Liver (tissue), 9 donors: ENCODE measurements around the gene POLDIP2. TPM values are rescaled to one million over a fixed set of nuclear protein-coding genes. Genes with fewer than 3 reads are reported as not detected.
A peak's percentile ranks its signal among the peaks of the same experiment; 100 is the strongest.

Experiments used
- DNase-seq: peaks from one replicate; pipeline ENCODE4 v3.0.0-alpha.2; 2017; ENCODE audit warnings: low spot score
- H3K27ac ChIP-seq, 2 donors: one replicate each; pipeline ENCODE4 v1.7.0; 2013; ENCODE audit warnings: inconsistent platforms in 2 of 2, low read length in 2 of 2, control low read depth in 1 of 2, low read depth in 1 of 2, mild to moderate bottlenecking in 1 of 2
- H3K27me3 ChIP-seq, 4 donors: one replicate each; pipeline versions ENCODE4 v1.6.1 to v1.7.0; 2013; ENCODE audit warnings: low read length in 3 of 4, inconsistent platforms in 1 of 4, mild to moderate bottlenecking in 1 of 4, moderate library complexity in 1 of 4; ENCODE audit not compliant: control insufficient read depth in 4 of 4, insufficient read depth in 4 of 4
- H3K36me3 ChIP-seq, 4 donors: one replicate each; pipeline versions ENCODE4 v1.6.1 to v1.7.0; 2013; ENCODE audit warnings: low read length in 3 of 4, mild to moderate bottlenecking in 3 of 4, low read depth in 1 of 4, moderate library complexity in 1 of 4; ENCODE audit not compliant: control insufficient read depth in 4 of 4, insufficient read depth in 3 of 4
- H3K4me1 ChIP-seq, 4 donors: one replicate each; pipeline versions ENCODE4 v1.6.1 to v1.7.0; 2013; ENCODE audit warnings: low read length in 3 of 4, mild to moderate bottlenecking in 3 of 4, moderate library complexity in 1 of 4; ENCODE audit not compliant: control insufficient read depth in 4 of 4, insufficient read depth in 4 of 4
- H3K4me3 ChIP-seq, 3 donors: one replicate each; pipeline versions ENCODE4 v1.6.1 to v1.7.0; 2013; ENCODE audit warnings: low read length in 3 of 3, control low read depth in 1 of 3, low read depth in 1 of 3, mild to moderate bottlenecking in 1 of 3
- H3K9ac ChIP-seq, 2 donors: one replicate each; pipeline ENCODE4 v1.7.0; 2013; ENCODE audit warnings: low read length in 2 of 2, mild to moderate bottlenecking in 2 of 2, moderate library complexity in 2 of 2, control low read depth in 1 of 2, low read depth in 1 of 2
- H3K9me3 ChIP-seq, 4 donors: one replicate each; pipeline versions ENCODE4 v1.6.1 to v1.7.0; 2013; ENCODE audit warnings: low read length in 3 of 4; ENCODE audit not compliant: control insufficient read depth in 4 of 4
- ATF3 ChIP-seq: IDR thresholded peaks from 2 replicates; pipeline ENCODE4 v1.6.1; 2016; ENCODE audit warnings: antibody characterized with exemption
- CTCF ChIP-seq: fragments of 150-350 bp; IDR thresholded peaks from 2 replicates; pipeline ENCODE4 v1.5.1; 2017; ENCODE audit warnings: improper control_type of control experiment, low read depth, low read length; ENCODE audit not compliant: missing input control
- EGR1 ChIP-seq, 2 donors: IDR thresholded peaks; 2 replicates each; pipeline ENCODE4 v1.6.1; 2016 to 2018; ENCODE audit warnings: antibody characterized with exemption in 2 of 2, low read depth in 2 of 2
- FOXA1 ChIP-seq: IDR thresholded peaks from 2 replicates; pipeline ENCODE4 v1.6.1; 2016; ENCODE audit warnings: antibody characterized with exemption
- GABPA ChIP-seq, 2 donors: IDR thresholded peaks in 1 of 2; conservative IDR thresholded peaks in 1 of 2; 2 replicates each; pipeline ENCODE4 v1.6.1; 2016; ENCODE audit warnings: antibody characterized with exemption in 2 of 2, mild to moderate bottlenecking in 1 of 2, moderate library complexity in 1 of 2
- HNF4G ChIP-seq: IDR thresholded peaks from 2 replicates; pipeline ENCODE4 v1.6.1; 2016; ENCODE audit warnings: antibody characterized with exemption
- JUND ChIP-seq, 2 donors: IDR thresholded peaks; 2 replicates each; pipeline ENCODE4 v1.6.1; 2016; ENCODE audit warnings: antibody characterized with exemption in 2 of 2
- MAX ChIP-seq: IDR thresholded peaks from 2 replicates; pipeline ENCODE4 v1.6.1; 2016; ENCODE audit warnings: antibody characterized with exemption
- NR2F2 ChIP-seq: IDR thresholded peaks from 2 replicates; pipeline ENCODE4 v1.6.1; 2016; ENCODE audit warnings: antibody characterized with exemption
- RAD21 ChIP-seq, 2 donors: IDR thresholded peaks; 2 replicates each; pipeline ENCODE4 v1.6.1; 2016; ENCODE audit warnings: antibody characterized with exemption in 2 of 2, mild to moderate bottlenecking in 2 of 2
- RXRA ChIP-seq, 2 donors: IDR thresholded peaks; 2 replicates each; pipeline ENCODE4 v1.6.1; 2017 to 2018; ENCODE audit warnings: antibody characterized with exemption in 2 of 2, mild to moderate bottlenecking in 1 of 2
- TAF1 ChIP-seq: conservative IDR thresholded peaks from 2 replicates; pipeline ENCODE4 v1.6.1; 2016; ENCODE audit warnings: antibody characterized with exemption, mild to moderate bottlenecking
- YY1 ChIP-seq: IDR thresholded peaks from 2 replicates; pipeline ENCODE4 v1.6.1; 2016; ENCODE audit warnings: antibody characterized with exemption, mild to moderate bottlenecking
- WGBS: extraction: QIAGEN DNeasy Blood & Tissue Kit; methylation state at CpG from one replicate; pipeline ENCODE4 v1.1.7; 2013; 5-methylcytosine and 5-hydroxymethylcytosine counted together
- polyA plus RNA-seq, 2 donors: library from polyadenylated mRNA; stranded (reverse) in 1 of 2; unstranded in 1 of 2; fragments of 200-250 nt in 1 of 2; fragments of >200 nt in 1 of 2; fragmentation: Nextera tagmentation in 1 of 2; extraction: Ambion mirVana in 1 of 2; gene quantifications; one replicate each; pipeline versions ENCODE4 v1.2.1 to v1.2.3, GENCODE V29; 2013 to 2015
- total RNA-seq, 2 donors: library from RNA; depleted of rRNA; stranded (reverse); fragments of >200 nt; gene quantifications; one replicate each; pipeline ENCODE4 v1.2.3, GENCODE V29; 2014
- donor health status: healthy.
- donor health status: healthy.
- donor health status: healthy.
- donor health status: healthy.
- donor health status: healthy.

The POLDIP2 gene
- total and polyA plus RNA-seq, 4 donors: 65.5 to 150 (median 104) TPM

GRCh38 chr17:28335201-28335958 lies 21.9 kb downstream of the POLDIP2 start, which contains the start of the genes IFT20 and TNFAIP1 (continued):
- TF ChIP-seq ATF3 (peak; percentile 43), NR2F2 (peak; percentile 41), JUND (IDR thresholded peaks at IDR 0.05) (peak; percentile 87 to 90)

- TF ChIP-seq HNF4G (no peak), CTCF (no peak)
- peaks cover 4 to 39% (median 36%) of the 10 kb centered on the region in 4 donors for H3K4me1 ChIP-seq
- no peak for DNase-seq
Observed at GRCh38 chr17:28334666-28335200, 22.6 kb downstream of the POLDIP2 start.

GRCh38 chr17:28334171-28334570 lies 23.2 kb downstream of the POLDIP2 start:
- Histone ChIP-seq H3K4me1 (peaks cover 4 to 39% (median 36%) of the 10 kb centered on the region in 4 donors), H3K36me3 (peaks cover 0 to 13% (median 5%) of the 10 kb centered on the region in 4 donors), H3K9me3 (no peaks in the 10 kb centered on the region), H3K27me3 (no peaks in the 10 kb centered on the region), H3K27ac (no peak overlapping the region), H3K4me3 (peak overlapping the region; percentile 85 to 93 (median 91)), H3K9ac (peak overlapping the region in 1 of 2 donors; percentile 74)
- no peak for TF ChIP-seq YY1
- no peak for TF ChIP-seq EGR1 (IDR thresholded peaks at IDR 0.05; ENCODE audit: low read depth in 2 of 2)
- TF ChIP-seq MAX: no peak
- no peak for TF ChIP-seq JUND (IDR thresholded peaks at IDR 0.05)
- no peak for TF ChIP-seq TAF1
- no peak for TF ChIP-seq FOXA1
- TF ChIP-seq RAD21 (IDR thresholded peaks at IDR 0.05): no peak
- no peak for TF ChIP-seq RXRA (IDR thresholded peaks at IDR 0.05)
- no peak for TF ChIP-seq ATF3
- no peak for TF ChIP-seq GABPA (IDR thresholded peaks at IDR 0.05 in 1 of 2, conservative IDR thresholded peaks at IDR 0.05 in 1 of 2)
- DNase-seq: no peak
- 74% methylated on average over 6 of the region's 6 CpGs for WGBS

More at GRCh38 chr17:28334666-28335200, 22.6 kb downstream of the POLDIP2 start:
- peaks cover 0 to 16% (median 6%) of the 10 kb centered on the region in 4 donors for H3K36me3 ChIP-seq
- H3K9ac ChIP-seq: peak overlapping the region; percentile 64 to 74
- H3K4me3 ChIP-seq: peak overlapping the region; percentile 85 to 93 (median 91)
- H3K27ac ChIP-seq: peak overlapping the region; percentile 93 to 96
- WGBS: 8% methylated on average over 18 of the region's 18 CpGs
- H3K27me3 ChIP-seq: no peaks in the 10 kb centered on the region
- no peaks in the 10 kb centered on the region for H3K9me3 ChIP-seq
